HFF-Myc (cell line): ENCODE data around the gene GPHN.

Experiments
- DNase-seq: peaks from one replicate; pipeline ENCODE4 v3.0.0-alpha.2; 2011; ENCODE audit warnings: low read depth; ENCODE audit errors: extremely low read depth
- H3K4me3 ChIP-seq: replicated peaks from 2 replicates; pipeline ENCODE4 v1.5.1; 2011; ENCODE audit warnings: low read depth, mild to moderate bottlenecking, control low read depth, low read length
- TF ChIP-seq, protein P1 (sequence below): IDR thresholded peaks from 2 replicates; pipeline ENCODE4 v1.5.1; 2012; ENCODE audit warnings: mild to moderate bottlenecking, low read depth, low read length, control low read depth; ENCODE audit errors: missing control alignments

GPHN gene

DNA sequence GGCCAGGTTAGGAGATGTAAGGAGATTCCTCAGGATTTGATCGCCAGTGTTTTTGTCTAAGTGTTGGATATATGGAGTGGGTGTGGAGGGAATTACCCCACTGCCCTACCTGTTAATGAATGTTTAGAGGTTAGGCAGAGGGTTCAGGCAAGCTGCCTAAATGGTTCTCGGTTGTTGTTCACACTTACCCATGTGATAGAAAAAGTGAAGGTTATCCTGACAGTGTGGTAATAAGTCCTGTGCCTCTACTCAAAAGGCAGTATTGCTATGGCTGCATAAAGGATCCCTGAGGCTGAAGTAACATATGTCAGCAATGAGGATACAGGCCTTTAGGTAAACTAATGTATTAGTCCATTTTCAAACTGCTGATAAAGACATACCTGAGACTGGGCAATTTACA, 112.0 kb downstream of the GPHN start:
- TF ChIP-seq, protein P1, sequence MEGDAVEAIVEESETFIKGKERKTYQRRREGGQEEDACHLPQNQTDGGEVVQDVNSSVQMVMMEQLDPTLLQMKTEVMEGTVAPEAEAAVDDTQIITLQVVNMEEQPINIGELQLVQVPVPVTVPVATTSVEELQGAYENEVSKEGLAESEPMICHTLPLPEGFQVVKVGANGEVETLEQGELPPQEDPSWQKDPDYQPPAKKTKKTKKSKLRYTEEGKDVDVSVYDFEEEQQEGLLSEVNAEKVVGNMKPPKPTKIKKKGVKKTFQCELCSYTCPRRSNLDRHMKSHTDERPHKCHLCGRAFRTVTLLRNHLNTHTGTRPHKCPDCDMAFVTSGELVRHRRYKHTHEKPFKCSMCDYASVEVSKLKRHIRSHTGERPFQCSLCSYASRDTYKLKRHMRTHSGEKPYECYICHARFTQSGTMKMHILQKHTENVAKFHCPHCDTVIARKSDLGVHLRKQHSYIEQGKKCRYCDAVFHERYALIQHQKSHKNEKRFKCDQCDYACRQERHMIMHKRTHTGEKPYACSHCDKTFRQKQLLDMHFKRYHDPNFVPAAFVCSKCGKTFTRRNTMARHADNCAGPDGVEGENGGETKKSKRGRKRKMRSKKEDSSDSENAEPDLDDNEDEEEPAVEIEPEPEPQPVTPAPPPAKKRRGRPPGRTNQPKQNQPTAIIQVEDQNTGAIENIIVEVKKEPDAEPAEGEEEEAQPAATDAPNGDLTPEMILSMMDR = no peak
- DNase-seq = no peak
- no peak overlapping the region for H3K4me3 ChIP-seq

GRCh38 chr14:66623838-66624237, 115.9 kb downstream of the GPHN start:
- H3K4me3 ChIP-seq = no peak overlapping the region
- TF ChIP-seq, protein P1 = no peak
- no peak for DNase-seq

DNA sequence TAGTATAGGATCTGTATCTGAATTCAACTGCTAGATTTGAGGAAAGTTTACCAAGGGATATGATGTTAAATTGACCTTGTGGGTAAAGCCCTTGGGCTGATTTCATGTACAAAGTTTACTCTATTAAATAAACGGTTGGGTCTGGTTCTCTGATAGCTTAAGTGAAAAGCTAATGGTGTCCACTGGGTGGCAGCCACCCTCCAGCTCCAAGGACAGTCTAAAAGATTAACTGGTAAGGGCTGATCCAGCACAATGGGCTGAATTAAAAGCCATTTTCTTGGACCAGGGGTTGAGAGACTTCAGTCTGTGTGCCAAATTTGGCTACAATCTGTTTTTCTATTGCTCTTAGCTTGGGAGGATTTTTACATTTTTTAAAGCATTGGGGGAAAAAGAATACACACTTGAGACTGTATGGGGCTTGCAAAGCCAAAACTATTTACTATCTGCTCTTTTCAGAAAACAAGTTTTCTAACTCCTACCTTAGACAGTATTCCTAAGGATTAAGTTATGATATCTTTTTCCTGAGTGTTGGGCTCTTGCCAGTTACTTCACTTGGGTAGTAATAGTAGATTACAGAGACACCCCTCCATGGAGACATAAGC, 116.5 kb downstream of the GPHN start:
- H3K4me3 ChIP-seq = no peak overlapping the region
- TF ChIP-seq, protein P1 = peak; percentile 71
- peak; percentile 44 for DNase-seq

GRCh38 chr14:66628636-66629035, 120.7 kb downstream of the GPHN start:
- TF ChIP-seq, protein P1 = no peak
- H3K4me3 ChIP-seq = no peak overlapping the region
- DNase-seq = no peak

GRCh38 chr14:66629499-66629898, 121.6 kb downstream of the GPHN start:
- DNase-seq = no peak

GRCh38 chr14:66634876-66635275, 126.9 kb downstream of the GPHN start:
- no peak overlapping the region for H3K4me3 ChIP-seq
- TF ChIP-seq, protein P1 = no peak
- no peak for DNase-seq

More at GRCh38 chr14:66629499-66629898, 121.6 kb downstream of the GPHN start:
- H3K4me3 ChIP-seq = no peak overlapping the region
- TF ChIP-seq, protein P1 = no peak

GRCh38 chr14:66635435-66635834, 127.5 kb downstream of the GPHN start:
- TF ChIP-seq, protein P1 = no peak
- no peak overlapping the region for H3K4me3 ChIP-seq
- DNase-seq = no peak
